NB4 (cell line): Measurements from ENCODE around the gene STT3B.
A peak's percentile ranks its signal among the peaks of the same experiment; 100 is the strongest.

Experiments
- MAX ChIP-seq: IDR thresholded peaks from 2 replicates; pipeline ENCODE4 v1.6.1; 2011; ENCODE audit warnings: low read depth, low read length
- MYC ChIP-seq: IDR thresholded peaks from 2 replicates; pipeline ENCODE4 v1.6.1; 2011; ENCODE audit warnings: low read depth, low read length
- POLR2A ChIP-seq: IDR thresholded peaks from 2 replicates; pipeline ENCODE4 v1.6.1; 2011; ENCODE audit warnings: mild to moderate bottlenecking; ENCODE audit not compliant: insufficient read length; ENCODE audit errors: extremely low read depth
- TF ChIP-seq, protein P1 (sequence below): IDR thresholded peaks from one replicate; pipeline ENCODE4 v1.5.1; 2012; ENCODE audit warnings: low read depth, low read length

DNA sequence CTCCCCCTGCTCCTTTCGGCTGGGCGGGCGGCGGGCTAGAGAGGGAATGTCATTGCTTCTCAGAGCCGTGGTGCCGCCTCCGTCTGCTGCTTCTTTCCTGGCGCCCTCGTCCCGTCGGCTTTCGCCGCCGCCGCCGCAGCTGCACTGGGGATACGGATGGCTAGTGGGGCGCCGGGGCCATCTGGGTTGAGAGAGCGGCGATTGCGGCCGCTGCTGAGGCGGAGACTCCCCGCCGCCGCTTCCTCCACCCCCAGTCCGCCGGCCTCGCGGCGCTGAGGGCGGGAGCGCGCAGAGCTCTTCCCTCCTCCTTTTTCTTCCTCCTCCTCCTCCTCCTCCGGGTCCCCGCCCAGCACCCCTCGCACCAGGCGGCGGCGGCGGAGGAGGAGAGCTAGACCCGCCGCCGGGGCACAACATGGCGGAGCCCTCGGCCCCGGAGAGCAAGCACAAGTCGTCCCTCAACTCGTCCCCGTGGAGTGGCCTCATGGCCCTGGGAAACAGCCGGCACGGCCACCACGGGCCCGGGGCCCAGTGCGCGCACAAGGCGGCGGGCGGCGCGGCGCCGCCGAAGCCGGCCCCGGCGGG is at the start of gene STT3B:
- TF ChIP-seq, protein P1, sequence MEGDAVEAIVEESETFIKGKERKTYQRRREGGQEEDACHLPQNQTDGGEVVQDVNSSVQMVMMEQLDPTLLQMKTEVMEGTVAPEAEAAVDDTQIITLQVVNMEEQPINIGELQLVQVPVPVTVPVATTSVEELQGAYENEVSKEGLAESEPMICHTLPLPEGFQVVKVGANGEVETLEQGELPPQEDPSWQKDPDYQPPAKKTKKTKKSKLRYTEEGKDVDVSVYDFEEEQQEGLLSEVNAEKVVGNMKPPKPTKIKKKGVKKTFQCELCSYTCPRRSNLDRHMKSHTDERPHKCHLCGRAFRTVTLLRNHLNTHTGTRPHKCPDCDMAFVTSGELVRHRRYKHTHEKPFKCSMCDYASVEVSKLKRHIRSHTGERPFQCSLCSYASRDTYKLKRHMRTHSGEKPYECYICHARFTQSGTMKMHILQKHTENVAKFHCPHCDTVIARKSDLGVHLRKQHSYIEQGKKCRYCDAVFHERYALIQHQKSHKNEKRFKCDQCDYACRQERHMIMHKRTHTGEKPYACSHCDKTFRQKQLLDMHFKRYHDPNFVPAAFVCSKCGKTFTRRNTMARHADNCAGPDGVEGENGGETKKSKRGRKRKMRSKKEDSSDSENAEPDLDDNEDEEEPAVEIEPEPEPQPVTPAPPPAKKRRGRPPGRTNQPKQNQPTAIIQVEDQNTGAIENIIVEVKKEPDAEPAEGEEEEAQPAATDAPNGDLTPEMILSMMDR, result no peak
- peak; percentile 80 for TF ChIP-seq POLR2A
- TF ChIP-seq MAX, result no peak
- no peak; the same call in 1 of the 2 replicates for TF ChIP-seq MYC
